ENCODE data around the gene MED13. TPM values are rescaled to one million over a fixed set of nuclear protein-coding genes. Genes with fewer than 3 reads are reported as not detected.

The MED13 gene, protein sequence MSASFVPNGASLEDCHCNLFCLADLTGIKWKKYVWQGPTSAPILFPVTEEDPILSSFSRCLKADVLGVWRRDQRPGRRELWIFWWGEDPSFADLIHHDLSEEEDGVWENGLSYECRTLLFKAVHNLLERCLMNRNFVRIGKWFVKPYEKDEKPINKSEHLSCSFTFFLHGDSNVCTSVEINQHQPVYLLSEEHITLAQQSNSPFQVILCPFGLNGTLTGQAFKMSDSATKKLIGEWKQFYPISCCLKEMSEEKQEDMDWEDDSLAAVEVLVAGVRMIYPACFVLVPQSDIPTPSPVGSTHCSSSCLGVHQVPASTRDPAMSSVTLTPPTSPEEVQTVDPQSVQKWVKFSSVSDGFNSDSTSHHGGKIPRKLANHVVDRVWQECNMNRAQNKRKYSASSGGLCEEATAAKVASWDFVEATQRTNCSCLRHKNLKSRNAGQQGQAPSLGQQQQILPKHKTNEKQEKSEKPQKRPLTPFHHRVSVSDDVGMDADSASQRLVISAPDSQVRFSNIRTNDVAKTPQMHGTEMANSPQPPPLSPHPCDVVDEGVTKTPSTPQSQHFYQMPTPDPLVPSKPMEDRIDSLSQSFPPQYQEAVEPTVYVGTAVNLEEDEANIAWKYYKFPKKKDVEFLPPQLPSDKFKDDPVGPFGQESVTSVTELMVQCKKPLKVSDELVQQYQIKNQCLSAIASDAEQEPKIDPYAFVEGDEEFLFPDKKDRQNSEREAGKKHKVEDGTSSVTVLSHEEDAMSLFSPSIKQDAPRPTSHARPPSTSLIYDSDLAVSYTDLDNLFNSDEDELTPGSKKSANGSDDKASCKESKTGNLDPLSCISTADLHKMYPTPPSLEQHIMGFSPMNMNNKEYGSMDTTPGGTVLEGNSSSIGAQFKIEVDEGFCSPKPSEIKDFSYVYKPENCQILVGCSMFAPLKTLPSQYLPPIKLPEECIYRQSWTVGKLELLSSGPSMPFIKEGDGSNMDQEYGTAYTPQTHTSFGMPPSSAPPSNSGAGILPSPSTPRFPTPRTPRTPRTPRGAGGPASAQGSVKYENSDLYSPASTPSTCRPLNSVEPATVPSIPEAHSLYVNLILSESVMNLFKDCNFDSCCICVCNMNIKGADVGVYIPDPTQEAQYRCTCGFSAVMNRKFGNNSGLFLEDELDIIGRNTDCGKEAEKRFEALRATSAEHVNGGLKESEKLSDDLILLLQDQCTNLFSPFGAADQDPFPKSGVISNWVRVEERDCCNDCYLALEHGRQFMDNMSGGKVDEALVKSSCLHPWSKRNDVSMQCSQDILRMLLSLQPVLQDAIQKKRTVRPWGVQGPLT (N-terminal part only)
- total RNA-seq, result 68.8 and 81.0 TPM in 2 replicates

DNA sequence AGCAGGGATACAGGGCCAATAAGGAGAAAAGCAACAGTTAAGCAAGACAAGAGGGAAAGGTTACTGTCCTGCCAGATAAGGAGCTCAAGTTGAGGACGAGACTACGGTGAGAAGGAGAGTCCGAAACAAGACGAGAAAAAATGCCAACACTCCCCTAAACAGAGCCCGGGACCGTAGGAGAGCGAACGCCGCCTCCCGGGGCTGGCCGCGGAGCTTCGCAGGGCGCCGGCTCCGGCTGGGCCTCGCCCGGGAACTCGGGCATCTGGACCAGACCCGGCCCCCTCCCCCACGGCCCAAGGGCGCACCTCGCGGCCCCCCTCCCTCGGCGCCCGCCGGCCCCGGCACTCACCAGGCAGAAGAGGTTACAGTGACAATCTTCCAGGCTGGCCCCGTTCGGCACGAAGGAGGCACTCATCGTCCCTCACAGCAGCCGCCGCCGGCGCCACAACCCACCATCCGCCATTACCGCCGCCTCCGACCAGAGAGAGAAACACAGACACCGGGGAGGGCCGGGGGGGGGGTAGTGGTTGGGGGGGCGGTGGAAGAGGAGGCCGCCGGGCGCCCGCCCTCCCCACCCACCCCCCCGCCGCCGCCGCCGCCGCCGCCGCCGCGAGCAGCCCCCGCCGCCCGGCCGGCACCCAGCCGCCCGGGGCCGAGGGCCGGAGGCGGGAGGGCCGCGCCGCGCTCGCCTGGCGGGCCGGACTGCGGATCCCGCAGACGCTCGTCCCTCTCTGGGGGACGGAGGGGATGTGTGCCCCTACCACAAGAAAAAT is at the start of gene MED13:
Gene MED13, minus strand, starts transcription at position 488 of the 773 bp plus-strand sequence. Its CDS starts 73 bp downstream, at position 415.
- no peaks in the 10 kb centered on the region for H3K9me3 ChIP-seq (ENCODE audit: low read depth, low read length)
- peak; percentile 90 for DNase-seq (ENCODE audit: insufficient read length, low spot score, missing footprints)
- H4K20me1 ChIP-seq (ENCODE audit: insufficient read depth, low read length), result peaks cover 38% of the 10 kb centered on the region
- H3K4me2 ChIP-seq (ENCODE audit: insufficient read depth, low read length), result peak within 1 kb of the TSS; percentile 98
- H2AFZ ChIP-seq (ENCODE audit: low read length), result peak within 1 kb of the TSS; percentile 98
- peaks cover 54% of the 10 kb centered on the region for H3K79me2 ChIP-seq (ENCODE audit: insufficient read depth, low read length)
- H3K4me3 ChIP-seq (ENCODE audit: insufficient read depth, low read length), result peak within 1 kb of the TSS; percentile 93
- H3K27ac ChIP-seq (ENCODE audit: low read depth, low read length), result peak within 1 kb of the TSS; percentile 96
- no peaks in the 10 kb centered on the region for H3K27me3 ChIP-seq (ENCODE audit: insufficient read depth, low read length)
- peaks cover 11% of the 10 kb centered on the region for H3K4me1 ChIP-seq (ENCODE audit: insufficient read depth, low read length)
- TF ChIP-seq, protein P1, sequence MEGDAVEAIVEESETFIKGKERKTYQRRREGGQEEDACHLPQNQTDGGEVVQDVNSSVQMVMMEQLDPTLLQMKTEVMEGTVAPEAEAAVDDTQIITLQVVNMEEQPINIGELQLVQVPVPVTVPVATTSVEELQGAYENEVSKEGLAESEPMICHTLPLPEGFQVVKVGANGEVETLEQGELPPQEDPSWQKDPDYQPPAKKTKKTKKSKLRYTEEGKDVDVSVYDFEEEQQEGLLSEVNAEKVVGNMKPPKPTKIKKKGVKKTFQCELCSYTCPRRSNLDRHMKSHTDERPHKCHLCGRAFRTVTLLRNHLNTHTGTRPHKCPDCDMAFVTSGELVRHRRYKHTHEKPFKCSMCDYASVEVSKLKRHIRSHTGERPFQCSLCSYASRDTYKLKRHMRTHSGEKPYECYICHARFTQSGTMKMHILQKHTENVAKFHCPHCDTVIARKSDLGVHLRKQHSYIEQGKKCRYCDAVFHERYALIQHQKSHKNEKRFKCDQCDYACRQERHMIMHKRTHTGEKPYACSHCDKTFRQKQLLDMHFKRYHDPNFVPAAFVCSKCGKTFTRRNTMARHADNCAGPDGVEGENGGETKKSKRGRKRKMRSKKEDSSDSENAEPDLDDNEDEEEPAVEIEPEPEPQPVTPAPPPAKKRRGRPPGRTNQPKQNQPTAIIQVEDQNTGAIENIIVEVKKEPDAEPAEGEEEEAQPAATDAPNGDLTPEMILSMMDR (IDR thresholded peaks at IDR 0.05; ENCODE audit: extremely low read depth, low read depth, low read length), result no peak
- peaks cover 12% of the 10 kb centered on the region for H3K36me3 ChIP-seq (ENCODE audit: insufficient read depth, low read length)

DNA sequence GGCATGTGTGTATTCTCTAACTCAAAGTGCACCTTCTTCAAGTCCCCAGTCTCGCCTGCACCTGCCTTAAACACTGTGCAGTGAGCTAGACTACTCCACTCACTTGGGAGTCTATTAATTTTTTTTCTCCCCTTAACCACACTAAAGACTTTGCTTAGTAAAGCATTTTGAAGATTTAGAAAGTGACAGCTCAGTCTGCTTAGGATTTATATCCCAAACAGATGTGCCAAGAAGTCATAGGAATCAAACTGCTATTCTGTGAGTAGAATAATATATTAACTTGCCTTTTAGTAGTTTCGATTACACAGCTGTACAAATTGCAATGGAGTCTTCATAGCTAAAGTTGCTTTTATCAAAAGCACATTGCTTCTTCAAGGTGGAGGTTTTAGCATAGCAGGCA is 47.2 kb upstream of the MED13 start:
- Histone ChIP-seq H3K9me3 (ENCODE audit: low read depth, low read length) (no peaks in the 10 kb centered on the region), H3K27me3 (ENCODE audit: insufficient read depth, low read length) (no peaks in the 10 kb centered on the region), H3K4me1 (ENCODE audit: insufficient read depth, low read length) (no peaks in the 10 kb centered on the region), H3K27ac (ENCODE audit: low read depth, low read length) (no peak overlapping the region), H3K4me2 (ENCODE audit: insufficient read depth, low read length) (no peak overlapping the region), H2AFZ (ENCODE audit: low read length) (no peak overlapping the region), H4K20me1 (ENCODE audit: insufficient read depth, low read length) (no peaks in the 10 kb centered on the region), H3K79me2 (ENCODE audit: insufficient read depth, low read length) (no peaks in the 10 kb centered on the region), H3K4me3 (ENCODE audit: insufficient read depth, low read length) (no peak overlapping the region), H3K36me3 (ENCODE audit: insufficient read depth, low read length) (no peaks in the 10 kb centered on the region)
- no peak for DNase-seq (ENCODE audit: insufficient read length, low spot score, missing footprints)
- TF ChIP-seq, protein P1 (IDR thresholded peaks at IDR 0.05; ENCODE audit: extremely low read depth, low read depth, low read length), result no peak

DNA sequence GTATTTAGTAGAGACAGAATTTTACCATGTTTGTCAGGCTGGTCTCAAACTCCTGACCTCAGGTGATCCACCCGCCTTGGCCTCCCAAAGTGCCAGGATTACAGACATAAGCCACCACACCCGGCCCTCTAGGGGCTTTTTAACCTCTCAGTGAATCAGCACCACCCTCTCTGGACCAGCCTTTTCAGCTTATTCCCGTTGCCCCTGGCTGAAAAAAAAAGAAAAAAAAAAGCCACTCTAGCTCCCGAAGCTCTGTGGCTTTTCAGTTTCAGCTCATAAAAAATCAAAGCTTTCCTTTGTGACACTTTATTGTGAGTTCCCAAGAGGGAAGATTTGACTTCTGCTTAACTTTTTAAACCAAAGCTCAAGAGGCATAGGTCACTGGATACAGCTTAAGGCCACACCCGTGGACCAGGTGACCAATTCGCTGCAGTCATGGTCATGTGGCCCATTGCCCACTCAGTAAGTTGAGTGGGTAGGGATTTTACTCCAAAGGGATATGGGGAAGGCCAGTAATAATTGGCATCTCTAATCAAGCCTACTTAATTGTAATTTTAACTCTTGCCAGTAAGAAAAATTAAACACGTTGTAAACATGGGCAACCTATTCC is 46.6 kb upstream of the MED13 start:
- DNase-seq (ENCODE audit: insufficient read length, low spot score, missing footprints), result no peak
- Histone ChIP-seq H3K4me3 (ENCODE audit: insufficient read depth, low read length) (no peak overlapping the region), H3K4me1 (ENCODE audit: insufficient read depth, low read length) (no peaks in the 10 kb centered on the region), H3K27me3 (ENCODE audit: insufficient read depth, low read length) (peaks cover under 1% of the 10 kb centered on the region), H3K4me2 (ENCODE audit: insufficient read depth, low read length) (no peak overlapping the region), H3K9me3 (ENCODE audit: low read depth, low read length) (no peaks in the 10 kb centered on the region), H4K20me1 (ENCODE audit: insufficient read depth, low read length) (no peaks in the 10 kb centered on the region), H3K36me3 (ENCODE audit: insufficient read depth, low read length) (no peaks in the 10 kb centered on the region), H3K79me2 (ENCODE audit: insufficient read depth, low read length) (no peaks in the 10 kb centered on the region), H2AFZ (ENCODE audit: low read length) (no peak overlapping the region), H3K27ac (ENCODE audit: low read depth, low read length) (no peak overlapping the region)
- TF ChIP-seq, protein P1 (IDR thresholded peaks at IDR 0.05; ENCODE audit: extremely low read depth, low read depth, low read length), result no peak

Data from osteoblast (primary cell).